CD4-positive, alpha-beta T cell (primary cell): ENCODE data around the gene SNAP25. TPM values are rescaled to one million over a fixed set of nuclear protein-coding genes. Genes with fewer than 3 reads are reported as not detected.

Source experiments
- ATAC-seq: fragments of 200-7000 bp; cut with Tn5 transposase; one replicate; pipeline ENCODE4 v1.10.0; 2022; ENCODE audit warnings: mild to moderate bottlenecking; ENCODE audit not compliant: poor library complexity
- CTCF ChIA-PET: fragments of 350-600 bp; sonication (Branson Sonifier 250); formaldehyde crosslinking; loops from one replicate; lab custom pipeline; 2021; ENCODE audit warnings: antibody characterized with exemption, inconsistent platforms; lab: Charles Lee
- POLR2A ChIA-PET: fragments of 350-600 bp; sonication (Branson Sonifier 250); formaldehyde crosslinking; loops from one replicate; lab custom pipeline; 2021; ENCODE audit warnings: antibody characterized with exemption, inconsistent platforms; lab: Charles Lee
- DNase-seq, 14 experiments: peaks; one replicate each; pipeline ENCODE4 v3.0.0-alpha.2; 2013 to 2020; ENCODE audit warnings: mixed read lengths in 2 of 14
- H3K27ac ChIP-seq, 2 donors: one replicate each; pipeline versions ENCODE4 v1.5.1 to v1.7.0; 2013; ENCODE audit warnings: low read length in 2 of 2, low read depth in 1 of 2, mild to moderate bottlenecking in 1 of 2
- H3K27me3 ChIP-seq, 2 experiments: 1 replicate in 1 of 2; 2 replicates in 1 of 2; pipeline versions ENCODE4 v1.6.1 to v1.7.0; 2013; ENCODE audit warnings: low read length in 2 of 2, control low read depth in 1 of 2, mild to moderate bottlenecking in 1 of 2, moderate library complexity in 1 of 2; ENCODE audit not compliant: insufficient read depth in 2 of 2, control insufficient read depth in 1 of 2
- H3K36me3 ChIP-seq: one replicate; pipeline ENCODE4 v1.6.1; 2013; ENCODE audit warnings: low read length, control low read depth; ENCODE audit not compliant: insufficient read depth
- H3K4me1 ChIP-seq: one replicate; pipeline ENCODE4 v1.6.1; 2013; ENCODE audit warnings: low read length, control low read depth; ENCODE audit not compliant: insufficient read depth
- H3K4me3 ChIP-seq: one replicate; pipeline ENCODE4 v1.5.1; 2013; ENCODE audit warnings: mild to moderate bottlenecking, low read length, moderate library complexity
- H3K9me3 ChIP-seq, 2 experiments: 1 replicate in 1 of 2; 2 replicates in 1 of 2; pipeline versions ENCODE4 v1.6.1 to v1.7.0; 2013; ENCODE audit warnings: low read length in 2 of 2, mild to moderate bottlenecking in 2 of 2, control low read depth in 1 of 2, moderate library complexity in 1 of 2; ENCODE audit not compliant: control insufficient read depth in 1 of 2, insufficient read depth in 1 of 2
- H3K27ac Mint-ChIP-seq: one replicate; pipeline ENCODE4 v1.8.0; 2020; ENCODE audit warnings: mixed read lengths
- H3K27me3 Mint-ChIP-seq: one replicate; pipeline ENCODE4 v1.8.0; 2021; ENCODE audit warnings: mixed read lengths
- H3K36me3 Mint-ChIP-seq: one replicate; pipeline ENCODE4 v1.8.0; 2021; ENCODE audit warnings: low read depth, mixed read lengths
- H3K4me1 Mint-ChIP-seq: one replicate; pipeline ENCODE4 v1.8.0; 2021; ENCODE audit warnings: low read depth, mixed read lengths
- H3K4me3 Mint-ChIP-seq: one replicate; pipeline ENCODE4 v1.8.0; 2020; ENCODE audit warnings: mild to moderate bottlenecking, mixed read lengths
- H3K9me3 Mint-ChIP-seq: one replicate; pipeline ENCODE4 v1.8.0; 2020; ENCODE audit warnings: mixed read lengths
- CTCF ChIP-seq: fragments of 200-600 bp; IDR thresholded peaks from one replicate; pipeline ENCODE4 v1.8.0; 2022; ENCODE audit warnings: antibody characterized with exemption, mild to moderate bottlenecking
- intact Hi-C, 2 experiments: fragments of 100-400 bp; cut with DNase I in 1 of 2; cut with micrococcal nuclease in 1 of 2; formaldehyde crosslinking; loops; one replicate each; pipeline versions ENCODE4 v1.15.1 to v1.9.0; 2023 to 2025; cut with DNase I, micrococcal nuclease
- total RNA-seq, 174 experiments: library from RNA in 2 of 174; stranded (reverse) in 2 of 174; gene quantifications; one replicate each; pipeline ENCODE4 v1.2.3 and lab custom pipeline; 2021 to 2026

SNAP25 gene
- total RNA-seq, 2 experiments from 2014 or later: not detected

- POLR2A ChIA-PET: no interaction called here
- H3K4me1 ChIP-seq: peaks cover 3% of the 10 kb centered on the region
- Mint-ChIP-seq H3K9me3 (no peaks in the 10 kb centered on the region), H3K36me3 (no peaks in the 10 kb centered on the region), H3K4me1 (peaks cover 13% of the 10 kb centered on the region), H3K27me3 (peaks cover 40% of the 10 kb centered on the region), H3K4me3 (no peak overlapping the region), H3K27ac (no peak overlapping the region)
- peaks cover 0 to 4% of the 10 kb centered on the region in 2 experiments for H3K27me3 ChIP-seq
- TF ChIP-seq CTCF: no peak
- H3K36me3 ChIP-seq: no peaks in the 10 kb centered on the region
- no peak overlapping the region for H3K4me3 ChIP-seq
- intact Hi-C loops: no loop called here
- ATAC-seq: no peak
- no peak overlapping the region for H3K27ac ChIP-seq
- no peak for DNase-seq
- H3K9me3 ChIP-seq: no peaks in the 10 kb centered on the region
- CTCF ChIA-PET: no interaction called here
Measured at GRCh38 chr20:10309326-10309725, 90.7 kb downstream of the SNAP25 start.

- Mint-ChIP-seq H3K27me3 (peaks cover 53% of the 10 kb centered on the region), H3K4me3 (no peak overlapping the region), H3K4me1 (peaks cover 5% of the 10 kb centered on the region), H3K27ac (no peak overlapping the region), H3K9me3 (no peaks in the 10 kb centered on the region), H3K36me3 (no peaks in the 10 kb centered on the region)
- Histone ChIP-seq H3K4me3 (no peak overlapping the region), H3K27me3 (peaks cover 0 to 4% of the 10 kb centered on the region in 2 experiments), H3K36me3 (no peaks in the 10 kb centered on the region), H3K27ac (no peak overlapping the region), H3K4me1 (peaks cover 3% of the 10 kb centered on the region), H3K9me3 (peaks cover 0 to 4% of the 10 kb centered on the region in 2 experiments)
- TF ChIP-seq CTCF: no peak
- DNase-seq (no peak), ATAC-seq (no peak)
- intact Hi-C loops: no loop called here
- CTCF ChIA-PET: no interaction called here
- POLR2A ChIA-PET: no interaction called here
Measured at GRCh38 chr20:10312111-10312510, 93.5 kb downstream of the SNAP25 start.

- no peak for ATAC-seq
- Histone ChIP-seq H3K27ac (no peak overlapping the region), H3K4me3 (no peak overlapping the region), H3K9me3 (peaks cover 0 to 4% of the 10 kb centered on the region in 2 experiments), H3K27me3 (peaks cover 0 to 4% of the 10 kb centered on the region in 2 experiments), H3K4me1 (no peaks in the 10 kb centered on the region), H3K36me3 (no peaks in the 10 kb centered on the region)
- Mint-ChIP-seq H3K4me1 (no peaks in the 10 kb centered on the region), H3K27me3 (peaks cover 53% of the 10 kb centered on the region), H3K36me3 (no peaks in the 10 kb centered on the region), H3K4me3 (no peak overlapping the region), H3K9me3 (no peaks in the 10 kb centered on the region), H3K27ac (no peak overlapping the region)
- ChIA-PET POLR2A (no interaction called here), CTCF (no interaction called here)
- intact Hi-C loops: no loop called here
- no peak for TF ChIP-seq CTCF
- DNase-seq: no peak
Measured at GRCh38 chr20:10313215-10313614, 94.6 kb downstream of the SNAP25 start.
